Osteoblast (primary cell): ENCODE data around the gene SSX2IP. TPM values are rescaled to one million over a fixed set of nuclear protein-coding genes. Genes with fewer than 3 reads are reported as not detected.
"Not testable (repeated sequence)": the region's sequence is repeated elsewhere in the genome, so short reads cannot be mapped to it uniquely, and the experiment has no call there.

Source experiments
- DNase-seq: peaks from one replicate; pipeline ENCODE4 v3.0.0; 2011; ENCODE audit warnings: low spot score, mixed read lengths; ENCODE audit not compliant: insufficient read length; ENCODE audit errors: missing footprints
- H2AFZ ChIP-seq: 2 replicates; pipeline ENCODE4 v1.6.0; 2011; ENCODE audit warnings: mild to moderate bottlenecking, low read length
- H3K27ac ChIP-seq: 2 replicates; pipeline ENCODE4 v1.5.1; 2011; ENCODE audit warnings: mild to moderate bottlenecking, low read depth, low read length, moderate library complexity
- H3K27me3 ChIP-seq: 2 replicates; pipeline ENCODE4 v1.6.0; 2012; ENCODE audit warnings: mild to moderate bottlenecking, control low read depth, inconsistent platforms, low read length, moderate library complexity; ENCODE audit not compliant: insufficient read depth
- H3K36me3 ChIP-seq: 2 replicates; pipeline ENCODE4 v1.5.1; 2011; ENCODE audit warnings: mild to moderate bottlenecking, low read length, control low read depth, moderate library complexity; ENCODE audit not compliant: insufficient read depth
- H3K4me1 ChIP-seq: 2 replicates; pipeline ENCODE4 v1.5.1; 2011; ENCODE audit warnings: mild to moderate bottlenecking, low read length, control low read depth, moderate library complexity; ENCODE audit not compliant: insufficient read depth
- H3K4me2 ChIP-seq: 2 replicates; pipeline ENCODE4 v1.6.0; 2011; ENCODE audit warnings: mild to moderate bottlenecking, low read length; ENCODE audit not compliant: insufficient read depth
- H3K4me3 ChIP-seq: fragments of 200-600 bp; sonication (generic); 3 replicates; pipeline ENCODE4 v1.5.1; 2012; ENCODE audit warnings: mild to moderate bottlenecking, low read length, inconsistent platforms; ENCODE audit not compliant: insufficient read depth
- H3K79me2 ChIP-seq: 2 replicates; pipeline ENCODE4 v1.6.0; 2012; ENCODE audit warnings: mild to moderate bottlenecking, low read length, control low read depth, inconsistent platforms; ENCODE audit not compliant: insufficient read depth
- H3K9me3 ChIP-seq: 2 replicates; pipeline ENCODE4 v1.5.1; 2011; ENCODE audit warnings: low read depth, low read length, control low read depth
- H4K20me1 ChIP-seq: 2 replicates; pipeline ENCODE4 v1.6.0; 2012; ENCODE audit warnings: mild to moderate bottlenecking, low read length, control low read depth; ENCODE audit not compliant: insufficient read depth
- CTCF ChIP-seq: IDR thresholded peaks from 2 replicates; pipeline ENCODE4 v1.5.1; 2011; ENCODE audit warnings: mild to moderate bottlenecking, low read depth, low read length, moderate library complexity; ENCODE audit errors: extremely low read depth
- total RNA-seq: library from RNA; depleted of rRNA; stranded (reverse); fragments of >200 nt; gene quantifications from 2 replicates; pipeline ENCODE4 v1.2.3, GENCODE V29; 2012

The SSX2IP gene
- total RNA-seq, 1 donor, result 10.9 TPM

- TF ChIP-seq CTCF, result no peak
- H3K9me3 ChIP-seq, result no peaks in the 10 kb centered on the region
These were observed 93.2 kb downstream of the SSX2IP start for GRCh38 chr1:84597011-84597410.

GRCh38 chr1:84594959-84595358 is 95.3 kb downstream of the SSX2IP start:
- H3K4me3 ChIP-seq, H3K9me3 ChIP-seq, H3K27ac ChIP-seq, H2AFZ ChIP-seq, H3K79me2 ChIP-seq, H3K27me3 ChIP-seq, DNase-seq, H3K4me2 ChIP-seq, H3K36me3 ChIP-seq, H4K20me1 ChIP-seq: not testable (repeated sequence)
- H3K4me1 ChIP-seq, result peaks cover 19% of the 10 kb centered on the region

More at GRCh38 chr1:84597011-84597410, 93.2 kb downstream of the SSX2IP start:
- Histone ChIP-seq H3K36me3 (no peaks in the 10 kb centered on the region), H3K4me3 (no peak overlapping the region), H4K20me1 (no peaks in the 10 kb centered on the region), H3K4me2 (no peak overlapping the region), H3K27ac (no peak overlapping the region), H2AFZ (peak overlapping the region; percentile 17), H3K79me2 (no peaks in the 10 kb centered on the region), H3K27me3 (no peaks in the 10 kb centered on the region), H3K4me1 (peaks cover 26% of the 10 kb centered on the region)
- no peak for DNase-seq

Other genes with a start within 250 kb of the SSX2IP start
- gene RPF1, start 211.2 kb downstream of the SSX2IP start, total RNA-seq, result 29.3 and 35.4 TPM in 2 replicates
- gene SPATA1, start 184.1 kb downstream of the SSX2IP start, total RNA-seq, result 1.8 and 2.1 TPM in 2 replicates
- gene GNG5, start 183.9 kb downstream of the SSX2IP start, total RNA-seq, result 23.5 and 23.6 TPM in 2 replicates
- gene CTBS, start 116.0 kb downstream of the SSX2IP start, total RNA-seq, result 13.0 and 18.3 TPM in 2 replicates
- gene LPAR3, start 202.7 kb upstream of the SSX2IP start, total RNA-seq, result 0.29 TPM in 1 of 2 replicates, not detected in the other